ENCODE measurements around the gene OR1F1. TPM values are rescaled to one million over a fixed set of nuclear protein-coding genes. Genes with fewer than 3 reads are reported as not detected.

The OR1F1 gene
- total RNA-seq = not detected in 2 replicates

DNA sequence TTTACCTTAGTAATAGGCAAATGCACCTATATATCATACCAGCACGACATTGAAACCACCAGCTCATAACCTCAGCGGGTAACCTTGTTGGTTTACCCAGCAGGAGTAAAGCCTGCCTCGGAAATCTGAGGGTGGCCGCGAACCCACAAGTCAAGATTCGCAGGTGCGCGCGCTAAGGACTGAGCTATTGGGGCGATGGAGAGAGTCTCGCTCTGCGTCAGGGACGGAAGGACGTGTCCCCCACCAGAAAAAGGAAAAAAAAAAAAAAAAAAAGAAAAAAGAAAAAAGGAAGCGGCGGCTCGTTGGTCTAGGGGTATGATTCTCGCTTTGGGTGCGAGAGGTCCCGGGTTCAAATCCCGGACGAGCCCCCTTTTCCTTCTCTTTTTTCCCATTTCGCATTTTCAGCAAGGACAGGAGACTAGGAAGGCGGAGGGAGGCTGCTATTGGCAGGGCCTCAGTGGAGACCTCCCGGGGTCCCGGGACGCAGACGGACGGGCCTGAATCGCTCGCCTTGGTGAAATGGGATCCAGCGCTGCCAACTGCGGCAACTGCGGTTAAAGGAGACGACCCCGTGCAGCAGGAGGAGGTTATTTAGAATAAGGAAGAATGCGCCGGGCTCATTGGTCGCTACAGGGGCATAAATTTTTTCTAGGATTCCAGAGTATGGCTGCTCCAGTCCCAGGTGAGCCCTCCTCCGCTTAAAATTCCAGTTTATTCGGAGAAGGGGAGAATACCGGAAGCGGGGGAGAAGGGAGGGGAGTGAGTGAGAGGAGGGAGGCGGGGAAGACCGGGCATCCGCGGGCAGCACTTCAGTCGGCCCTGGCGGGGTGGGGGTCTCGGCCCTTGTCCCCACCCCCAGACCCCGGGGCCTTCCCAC, at the start of gene OR1F1:
OR1F1 (plus strand) TSS at position 407 of the 877 bp plus-strand sequence.

DNA sequence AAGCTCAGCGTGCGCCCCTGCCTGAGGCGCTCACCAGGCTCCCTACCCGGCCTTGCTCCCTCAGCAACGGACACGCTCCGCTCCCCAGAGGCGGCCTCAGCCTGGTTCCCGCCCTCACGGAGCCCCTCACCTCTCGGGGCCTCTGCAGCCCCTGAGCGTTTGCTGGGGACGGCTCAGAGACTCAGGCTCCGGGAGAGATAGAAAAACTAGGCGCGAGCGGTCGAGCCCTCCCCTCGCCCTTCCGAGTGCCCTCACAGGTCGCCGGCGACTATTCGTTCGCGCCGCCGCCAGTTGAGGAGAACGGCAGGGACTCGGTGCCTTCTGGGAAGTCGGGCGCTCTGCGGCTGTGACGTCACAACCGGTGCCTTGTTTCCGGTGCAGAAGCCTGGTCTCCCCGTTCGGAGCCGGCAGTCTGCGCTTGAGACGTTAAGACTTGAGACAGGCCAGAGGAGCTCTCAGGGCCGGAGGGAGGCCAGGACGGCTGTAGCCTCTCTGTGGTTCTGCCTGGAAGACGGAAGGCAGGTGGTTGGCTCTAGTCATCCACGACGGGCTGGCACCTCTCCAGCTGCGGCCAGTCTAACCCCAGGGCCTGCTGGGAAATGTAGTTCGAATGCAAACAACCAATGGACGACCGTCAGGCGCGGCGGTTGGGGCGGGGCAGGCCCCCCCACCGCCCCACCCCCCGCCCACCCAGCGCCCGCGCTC, 47.0 kb downstream of the OR1F1 start, which contains the start of gene ZNF200:
ZNF200 (minus strand) TSS at position 302 of the 705 bp plus-strand sequence. CDS start 1,403 bp downstream, outside the sequence.

Other genes with a start within 250 kb of the OR1F1 start
- 0.23 and 1.8 TPM in 2 replicates for gene KREMEN2, start 223.9 kb upstream of the OR1F1 start, total RNA-seq
- gene PAQR4, start 218.9 kb upstream of the OR1F1 start, total RNA-seq = 1.8 and 4.0 TPM in 2 replicates
- 2.7 and 3.0 TPM in 2 replicates for gene PKMYT1, start 207.8 kb upstream of the OR1F1 start, total RNA-seq
- not detected in 2 replicates for gene CLDN9, start 175.3 kb upstream of the OR1F1 start, total RNA-seq
- gene CLDN6, start 170.0 kb upstream of the OR1F1 start, total RNA-seq = 0.12 and 0.51 TPM in 2 replicates
- 70.5 and 162 TPM in 2 replicates for gene TNFRSF12A, start 167.8 kb upstream of the OR1F1 start, total RNA-seq
- 64.4 and 69.3 TPM in 2 replicates for gene HCFC1R1, start 164.3 kb upstream of the OR1F1 start, total RNA-seq
- 24.8 and 30.0 TPM in 2 replicates for gene THOC6, start 164.2 kb upstream of the OR1F1 start, total RNA-seq
- 0.23 TPM in 1 of 2 replicates, not detected in the other for gene BICDL2, start 151.3 kb upstream of the OR1F1 start, total RNA-seq
- under 0.01 TPM in 1 of 2 replicates, not detected in the other for gene MMP25, start 141.6 kb upstream of the OR1F1 start, total RNA-seq
- gene IL32, start 122.6 kb upstream of the OR1F1 start, total RNA-seq = 10.7 and 13.4 TPM in 2 replicates
- gene ZSCAN10, start 88.9 kb upstream of the OR1F1 start, total RNA-seq = not detected in 2 replicates
- gene ZNF205, start 75.6 kb upstream of the OR1F1 start, total RNA-seq = 10.3 and 10.6 TPM in 2 replicates
- 6.2 and 8.9 TPM in 2 replicates for gene ZNF213, start 53.2 kb upstream of the OR1F1 start, total RNA-seq
- 6.1 and 9.9 TPM in 2 replicates for gene ZNF200, start 47.0 kb downstream of the OR1F1 start, total RNA-seq
- gene MEFV, start 68.4 kb downstream of the OR1F1 start, total RNA-seq = not detected in 2 replicates
- 38.0 and 49.0 TPM in 2 replicates for gene ZNF263, start 95.3 kb downstream of the OR1F1 start, total RNA-seq
- gene TIGD7, start 117.2 kb downstream of the OR1F1 start, total RNA-seq = 2.3 TPM in 2 replicates
- gene ZNF75A, start 117.3 kb downstream of the OR1F1 start, total RNA-seq = 8.9 and 20.7 TPM in 2 replicates
- 0.77 TPM in 1 of 2 replicates, not detected in the other for gene OR2C1, start 167.7 kb downstream of the OR1F1 start, total RNA-seq
- gene ZSCAN32, start 212.8 kb downstream of the OR1F1 start, total RNA-seq = 10.3 and 12.1 TPM in 2 replicates
- gene ZNF174, start 213.0 kb downstream of the OR1F1 start, total RNA-seq = 6.6 and 7.0 TPM in 2 replicates

All from pericardium fibroblast (primary cell).